ENCODE measurements around the gene CRYBG2. TPM values are rescaled to one million over a fixed set of nuclear protein-coding genes. Genes with fewer than 3 reads are reported as not detected.
A peak's percentile ranks its signal among the peaks of the same experiment; 100 is the strongest.

CRYBG2 gene
- total and polyA plus RNA-seq, 7 donors, result 0.01 to 2.9 (median 0.56) TPM; not detected in 4

- DNase-seq, result peak in 1 of 2 donors; percentile 59
- WGBS, 3 donors, result 84 to 90% (median 87%) methylated on average over 21 of the region's 21 CpGs
- H3K27ac ChIP-seq, result peak overlapping the region; percentile 36
- no peaks in the 10 kb centered on the region for H3K27me3 ChIP-seq (ENCODE audit: insufficient read depth in 3 of 3, low read length in 2 of 3)
- H3K4me1 ChIP-seq, result peaks cover 30% of the 10 kb centered on the region
- no peak for TF ChIP-seq CTCF (IDR thresholded peaks at IDR 0.05)
- no peaks in the 10 kb centered on the region for H3K9me3 ChIP-seq
- ATAC-seq, result no peak
- H3K4me3 ChIP-seq, result no peak overlapping the region
- intact Hi-C loops (cut with DNase I), result no loop called here
- no peaks in the 10 kb centered on the region for H3K36me3 ChIP-seq (ENCODE audit: insufficient read depth in 1 of 2, low read depth in 1 of 2)
Observed at GRCh38 chr1:26289158-26290059, 64.5 kb downstream of the CRYBG2 start.

GRCh38 chr1:26288311-26288941 lies 65.5 kb downstream of the CRYBG2 start:
- intact Hi-C loops (cut with DNase I), result no loop called here
- H3K4me3 ChIP-seq, result no peak overlapping the region
- ATAC-seq (no peak), DNase-seq (peak in 1 of 2 donors; percentile 53)
- no peaks in the 10 kb centered on the region for H3K36me3 ChIP-seq (ENCODE audit: insufficient read depth in 1 of 2, low read depth in 1 of 2)
- WGBS, 3 donors, result 41 to 54% (median 42%) methylated on average over 5 of the region's 5 CpGs
- peak overlapping the region; percentile 30 for H3K27ac ChIP-seq
- H3K27me3 ChIP-seq (ENCODE audit: insufficient read depth in 3 of 3, low read length in 2 of 3), result no peaks in the 10 kb centered on the region
- TF ChIP-seq CTCF (IDR thresholded peaks at IDR 0.05), result no peak
- no peaks in the 10 kb centered on the region for H3K9me3 ChIP-seq
- H3K4me1 ChIP-seq, result peaks cover 31% of the 10 kb centered on the region

- Histone ChIP-seq H3K36me3 (ENCODE audit: insufficient read depth in 1 of 2, low read depth in 1 of 2) (no peaks in the 10 kb centered on the region), H3K9me3 (no peaks in the 10 kb centered on the region), H3K27me3 (ENCODE audit: insufficient read depth in 3 of 3, low read length in 2 of 3) (no peaks in the 10 kb centered on the region), H3K27ac (no peak overlapping the region), H3K4me1 (peaks cover 31% of the 10 kb centered on the region), H3K4me3 (no peak overlapping the region)
- no peak for TF ChIP-seq CTCF (IDR thresholded peaks at IDR 0.05)
- ATAC-seq, result no peak
- WGBS, 3 donors, result 82 to 88% (median 86%) methylated on average over 5 of the region's 5 CpGs
- DNase-seq, result no peak
- intact Hi-C loops (cut with DNase I), result loop anchor here in 1 of 2 donors (2.0 kb wide), 1 partner anchor 33 kb away; no protein-coding TSS in a partner anchor
Observed at GRCh38 chr1:26287811-26288210, 66.1 kb downstream of the CRYBG2 start.

GRCh38 chr1:26287033-26287711 lies 66.8 kb downstream of the CRYBG2 start:
- intact Hi-C loops (cut with DNase I), result loop anchor here in 1 of 2 donors (2.0 kb wide), 1 partner anchor 34 kb away; no protein-coding TSS in a partner anchor
- WGBS, 3 donors, result 22 to 23% (median 23%) methylated on average over 8 of the region's 8 CpGs
- H3K27ac ChIP-seq, result peak overlapping the region; percentile 80

More at GRCh38 chr1:26287033-26287711, 66.8 kb downstream of the CRYBG2 start:
- no peaks in the 10 kb centered on the region for H3K9me3 ChIP-seq
- peaks cover 31% of the 10 kb centered on the region for H3K4me1 ChIP-seq
- ATAC-seq (peak; percentile 28 to 48 (median 40)), DNase-seq (peak; percentile 70 to 85)
- no peak overlapping the region for H3K4me3 ChIP-seq
- no peak for TF ChIP-seq CTCF (IDR thresholded peaks at IDR 0.05)
- no peaks in the 10 kb centered on the region for H3K27me3 ChIP-seq (ENCODE audit: insufficient read depth in 3 of 3, low read length in 2 of 3)
- H3K36me3 ChIP-seq (ENCODE audit: insufficient read depth in 1 of 2, low read depth in 1 of 2), result no peaks in the 10 kb centered on the region
